ENCODE measurements around the gene THADA. TPM values are rescaled to one million over a fixed set of nuclear protein-coding genes. Genes with fewer than 3 reads are reported as not detected.
"Not testable (repeated sequence)": the region's sequence is repeated elsewhere in the genome, so short reads cannot be mapped to it uniquely, and the experiment has no call there.

The THADA gene
- total RNA-seq, 2 donors from 2014 or later, result 14.5 to 16.1 TPM

GRCh38 chr2:43298500-43298899 lies 297.3 kb downstream of the THADA start:
- TF ChIP-seq, protein P1, sequence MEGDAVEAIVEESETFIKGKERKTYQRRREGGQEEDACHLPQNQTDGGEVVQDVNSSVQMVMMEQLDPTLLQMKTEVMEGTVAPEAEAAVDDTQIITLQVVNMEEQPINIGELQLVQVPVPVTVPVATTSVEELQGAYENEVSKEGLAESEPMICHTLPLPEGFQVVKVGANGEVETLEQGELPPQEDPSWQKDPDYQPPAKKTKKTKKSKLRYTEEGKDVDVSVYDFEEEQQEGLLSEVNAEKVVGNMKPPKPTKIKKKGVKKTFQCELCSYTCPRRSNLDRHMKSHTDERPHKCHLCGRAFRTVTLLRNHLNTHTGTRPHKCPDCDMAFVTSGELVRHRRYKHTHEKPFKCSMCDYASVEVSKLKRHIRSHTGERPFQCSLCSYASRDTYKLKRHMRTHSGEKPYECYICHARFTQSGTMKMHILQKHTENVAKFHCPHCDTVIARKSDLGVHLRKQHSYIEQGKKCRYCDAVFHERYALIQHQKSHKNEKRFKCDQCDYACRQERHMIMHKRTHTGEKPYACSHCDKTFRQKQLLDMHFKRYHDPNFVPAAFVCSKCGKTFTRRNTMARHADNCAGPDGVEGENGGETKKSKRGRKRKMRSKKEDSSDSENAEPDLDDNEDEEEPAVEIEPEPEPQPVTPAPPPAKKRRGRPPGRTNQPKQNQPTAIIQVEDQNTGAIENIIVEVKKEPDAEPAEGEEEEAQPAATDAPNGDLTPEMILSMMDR (IDR thresholded peaks at IDR 0.05), result no peak
- Histone ChIP-seq H3K4me3 (no peak overlapping the region), H3K9me3 (no peaks in the 10 kb centered on the region), H3K4me1 (peaks cover 0 to 48% of the 10 kb centered on the region in 2 donors), H3K27ac (no peak overlapping the region), H3K36me3 (no peaks in the 10 kb centered on the region), H3K27me3 (no peaks in the 10 kb centered on the region)
- DNase-seq (ENCODE audit: low spot score), result peak; percentile 2

GRCh38 chr2:43297740-43298139 lies 298.1 kb downstream of the THADA start:
- not testable (repeated sequence) for H3K36me3 ChIP-seq, H3K27me3 ChIP-seq
- H3K4me1 ChIP-seq, result peaks cover 0 to 47% of the 10 kb centered on the region in 2 donors

DNA sequence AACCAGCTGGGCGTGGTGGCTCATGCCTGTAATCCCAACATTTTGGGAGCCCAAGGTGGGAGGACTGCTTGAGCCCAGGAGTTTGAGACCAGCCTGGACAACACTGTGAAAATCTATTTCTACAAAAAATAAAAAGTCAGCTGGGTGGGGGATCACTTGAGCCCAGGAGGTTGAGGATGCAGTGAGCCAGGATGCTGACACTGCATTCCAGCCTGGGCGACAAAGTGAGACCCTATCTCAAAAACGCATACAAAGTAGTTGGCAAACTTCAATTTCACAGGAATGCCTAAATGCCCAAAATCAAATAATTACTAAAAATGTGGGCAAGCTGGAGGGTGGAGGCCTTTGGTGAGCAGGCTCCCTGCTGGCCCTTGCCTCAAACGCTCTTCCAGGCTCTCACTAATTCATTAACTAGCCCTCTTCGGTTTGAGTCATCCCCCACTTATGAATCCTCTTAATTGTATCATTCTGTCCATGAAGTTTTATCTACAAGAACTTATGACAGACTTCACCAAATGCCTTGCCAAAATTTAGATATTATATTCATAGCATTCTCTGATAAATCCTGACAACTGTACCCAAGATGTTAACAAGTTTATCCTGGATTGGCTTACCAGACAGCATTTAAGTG lies 300.8 kb downstream of the THADA start:
- no peak for DNase-seq (ENCODE audit: low spot score)
- TF ChIP-seq, protein P1 (IDR thresholded peaks at IDR 0.05), result no peak
- Histone ChIP-seq H3K4me3 (no peak overlapping the region), H3K36me3 (peaks cover 11% of the 10 kb centered on the region), H3K27me3 (no peaks in the 10 kb centered on the region), H3K27ac (peak overlapping the region; percentile 74 to 82), H3K4me1 (peaks cover 0 to 26% of the 10 kb centered on the region in 2 donors), H3K9me3 (no peaks in the 10 kb centered on the region)

More at GRCh38 chr2:43297740-43298139, 298.1 kb downstream of the THADA start:
- not testable (repeated sequence) for DNase-seq (ENCODE audit: low spot score); H3K4me3 ChIP-seq; H3K27ac ChIP-seq; H3K9me3 ChIP-seq

GRCh38 chr2:43293744-43294695 lies 301.8 kb downstream of the THADA start:
- H3K27ac ChIP-seq, result peak overlapping the region; percentile 74 to 82
- peak; percentile 72 for DNase-seq (ENCODE audit: low spot score)
- H3K27me3 ChIP-seq, result no peaks in the 10 kb centered on the region
- H3K4me3 ChIP-seq, result no peak overlapping the region
- TF ChIP-seq, protein P1 (IDR thresholded peaks at IDR 0.05), result no peak
- peaks cover 0 to 26% of the 10 kb centered on the region in 2 donors for H3K4me1 ChIP-seq
- H3K9me3 ChIP-seq, result no peaks in the 10 kb centered on the region
- peaks cover 11% of the 10 kb centered on the region for H3K36me3 ChIP-seq

DNA sequence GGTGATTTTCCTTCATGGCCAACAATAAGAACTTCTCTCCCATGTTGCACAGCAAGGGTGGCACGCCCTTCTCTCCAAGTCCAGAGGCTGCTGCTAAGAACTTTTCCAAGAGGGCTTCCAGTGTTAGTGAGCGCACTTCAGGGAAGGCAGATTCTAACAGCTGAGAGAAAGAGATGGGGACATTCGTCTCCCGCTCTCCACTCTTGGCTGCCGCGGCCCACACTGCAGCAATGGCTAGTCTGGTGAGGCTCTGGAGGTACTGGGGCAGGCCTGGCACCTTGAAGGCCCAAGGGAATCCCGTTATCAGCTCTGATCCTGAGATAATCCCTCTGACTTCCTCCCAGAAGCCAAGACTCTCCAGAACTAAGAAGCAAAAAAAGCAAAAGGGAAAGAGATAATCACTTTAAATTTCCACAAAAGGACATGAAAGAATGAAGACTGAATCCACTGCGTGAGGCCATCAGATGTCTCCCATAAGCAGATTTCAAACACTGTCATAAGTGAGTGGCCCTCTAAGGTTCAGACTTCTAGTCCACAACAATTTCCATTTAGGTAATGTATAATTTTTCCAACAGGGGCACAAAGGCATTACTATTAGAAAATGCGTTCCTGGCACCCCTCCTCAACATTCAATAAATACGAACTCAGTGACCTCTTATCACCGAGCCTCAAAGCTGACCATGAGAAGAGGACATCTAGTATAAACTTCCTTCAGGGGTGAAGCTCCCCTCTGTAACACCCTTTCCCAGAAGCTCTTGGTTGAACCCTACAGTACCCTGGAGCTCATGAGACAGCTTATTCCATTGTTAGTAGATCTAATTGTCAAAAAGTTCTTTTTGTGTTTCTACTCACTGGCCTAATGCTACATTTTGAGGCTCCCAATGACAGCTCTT lies 302.7 kb downstream of the THADA start:
- Histone ChIP-seq H3K4me3 (no peak overlapping the region), H3K27ac (peak overlapping the region; percentile 74 to 82), H3K36me3 (peaks cover 11% of the 10 kb centered on the region), H3K9me3 (no peaks in the 10 kb centered on the region), H3K4me1 (peaks cover 0 to 26% of the 10 kb centered on the region in 2 donors), H3K27me3 (no peaks in the 10 kb centered on the region)
- DNase-seq (ENCODE audit: low spot score), result no peak
- TF ChIP-seq, protein P1 (IDR thresholded peaks at IDR 0.05), result no peak

Measured in right atrium auricular region (tissue), 2 donors.